DOHH2 (cell line): ENCODE measurements around the gene LRRTM4.

Experiments used
- H3F3A ChIP-seq: fragments of 200-600 bp; sonication (generic), shearing (Covaris generic); 2 replicates; pipeline ENCODE4 v1.6.0; 2016; ENCODE audit warnings: antibody characterized with exemption, mild to moderate bottlenecking; ENCODE audit not compliant: control insufficient read depth, insufficient read depth
- H3K27ac ChIP-seq: fragments of 200-600 bp; sonication (generic); 2 replicates; pipeline ENCODE4 v1.5.1; 2014; ENCODE audit warnings: low read depth, mild to moderate bottlenecking, low read length, moderate library complexity
- H3K27me3 ChIP-seq: fragments of 200-600 bp; sonication (generic); 2 replicates; pipeline ENCODE4 v1.6.1; 2014; ENCODE audit warnings: mild to moderate bottlenecking, low read length, mixed read lengths; ENCODE audit not compliant: control insufficient read depth
- H3K36me3 ChIP-seq: fragments of 200-600 bp; sonication (generic); 2 replicates; pipeline ENCODE4 v1.6.1; 2014; ENCODE audit warnings: mild to moderate bottlenecking, low read length, moderate library complexity, mixed read lengths; ENCODE audit not compliant: control insufficient read depth
- H3K4me1 ChIP-seq: fragments of 200-600 bp; sonication (generic); 2 replicates; pipeline ENCODE4 v1.6.1; 2014; ENCODE audit warnings: mild to moderate bottlenecking, low read length, mixed read lengths; ENCODE audit not compliant: control insufficient read depth
- H3K4me2 ChIP-seq: fragments of 200-600 bp; sonication (generic); 2 replicates; pipeline ENCODE4 v1.6.0; 2014; ENCODE audit warnings: mild to moderate bottlenecking, low read length, moderate library complexity
- H3K4me3 ChIP-seq: fragments of 200-600 bp; sonication (generic); 2 replicates; pipeline ENCODE4 v1.5.1; 2014; ENCODE audit warnings: mild to moderate bottlenecking, low read length, mixed read lengths
- H3K79me2 ChIP-seq: fragments of 200-600 bp; sonication (generic); 2 replicates; pipeline ENCODE4 v1.6.1; 2014; ENCODE audit warnings: mild to moderate bottlenecking, low read length, mixed read lengths; ENCODE audit not compliant: control insufficient read depth
- H3K9me2 ChIP-seq: fragments of 200-600 bp; sonication (generic); replicated peaks from 2 replicates; pipeline ENCODE4 v1.6.1; 2014; ENCODE audit warnings: mild to moderate bottlenecking, low read length, mixed read lengths; ENCODE audit not compliant: control insufficient read depth
- H3K9me3 ChIP-seq: fragments of 200-600 bp; sonication (generic); 2 replicates; pipeline ENCODE4 v1.6.1; 2014; ENCODE audit warnings: antibody characterized with exemption, low read length, mixed read lengths; ENCODE audit not compliant: control insufficient read depth, insufficient read depth
- H4K20me1 ChIP-seq: fragments of 200-600 bp; sonication (generic); 2 replicates; pipeline ENCODE4 v1.6.0; 2014; ENCODE audit warnings: low read depth, mild to moderate bottlenecking, antibody characterized with exemption, low read length, moderate library complexity; ENCODE audit not compliant: control insufficient read depth, insufficient read depth
- EZH2phosphoT487 ChIP-seq: fragments of 200-600 bp; sonication (generic); IDR thresholded peaks from 2 replicates; pipeline ENCODE4 v1.6.1; 2017; ENCODE audit warnings: borderline replicate concordance, mild to moderate bottlenecking, antibody characterized with exemption, low read length, moderate library complexity, mixed read lengths
- TF ChIP-seq, protein P1 (sequence below): fragments of 200-600 bp; sonication (generic); IDR thresholded peaks from one replicate; pipeline ENCODE4 v1.5.1; 2014; ENCODE audit warnings: antibody characterized with exemption, mild to moderate bottlenecking, low read depth, low read length; ENCODE audit not compliant: poor library complexity, severe bottlenecking

LRRTM4 gene

GRCh38 chr2:77232909-77233425 is 289.2 kb downstream of the LRRTM4 start:
- Histone ChIP-seq H3K4me3 (no peak overlapping the region), H3K27me3 (no peaks in the 10 kb centered on the region), H3K9me2 (no peaks in the 10 kb centered on the region), H3K9me3 (no peaks in the 10 kb centered on the region), H3K4me2 (no peak overlapping the region), H3K27ac (no peak overlapping the region), H3K79me2 (no peaks in the 10 kb centered on the region), H3K36me3 (no peaks in the 10 kb centered on the region), H4K20me1 (no peaks in the 10 kb centered on the region), H3K4me1 (no peaks in the 10 kb centered on the region), H3F3A (no peaks in the 10 kb centered on the region)
- TF ChIP-seq, protein P1, sequence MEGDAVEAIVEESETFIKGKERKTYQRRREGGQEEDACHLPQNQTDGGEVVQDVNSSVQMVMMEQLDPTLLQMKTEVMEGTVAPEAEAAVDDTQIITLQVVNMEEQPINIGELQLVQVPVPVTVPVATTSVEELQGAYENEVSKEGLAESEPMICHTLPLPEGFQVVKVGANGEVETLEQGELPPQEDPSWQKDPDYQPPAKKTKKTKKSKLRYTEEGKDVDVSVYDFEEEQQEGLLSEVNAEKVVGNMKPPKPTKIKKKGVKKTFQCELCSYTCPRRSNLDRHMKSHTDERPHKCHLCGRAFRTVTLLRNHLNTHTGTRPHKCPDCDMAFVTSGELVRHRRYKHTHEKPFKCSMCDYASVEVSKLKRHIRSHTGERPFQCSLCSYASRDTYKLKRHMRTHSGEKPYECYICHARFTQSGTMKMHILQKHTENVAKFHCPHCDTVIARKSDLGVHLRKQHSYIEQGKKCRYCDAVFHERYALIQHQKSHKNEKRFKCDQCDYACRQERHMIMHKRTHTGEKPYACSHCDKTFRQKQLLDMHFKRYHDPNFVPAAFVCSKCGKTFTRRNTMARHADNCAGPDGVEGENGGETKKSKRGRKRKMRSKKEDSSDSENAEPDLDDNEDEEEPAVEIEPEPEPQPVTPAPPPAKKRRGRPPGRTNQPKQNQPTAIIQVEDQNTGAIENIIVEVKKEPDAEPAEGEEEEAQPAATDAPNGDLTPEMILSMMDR: no peak
- TF ChIP-seq EZH2phosphoT487: no peak

- Histone ChIP-seq H3K9me3 (no peaks in the 10 kb centered on the region), H3K36me3 (no peaks in the 10 kb centered on the region), H3K27ac (no peak overlapping the region), H3K4me2 (no peak overlapping the region), H3K4me1 (no peaks in the 10 kb centered on the region), H3K27me3 (no peaks in the 10 kb centered on the region), H3K4me3 (no peak overlapping the region), H3K9me2 (no peaks in the 10 kb centered on the region), H4K20me1 (no peaks in the 10 kb centered on the region), H3K79me2 (no peaks in the 10 kb centered on the region), H3F3A (no peaks in the 10 kb centered on the region)
- no peak for TF ChIP-seq EZH2phosphoT487
- TF ChIP-seq, protein P1: no peak
Measured at GRCh38 chr2:77228391-77228790, 293.8 kb downstream of the LRRTM4 start.

DNA sequence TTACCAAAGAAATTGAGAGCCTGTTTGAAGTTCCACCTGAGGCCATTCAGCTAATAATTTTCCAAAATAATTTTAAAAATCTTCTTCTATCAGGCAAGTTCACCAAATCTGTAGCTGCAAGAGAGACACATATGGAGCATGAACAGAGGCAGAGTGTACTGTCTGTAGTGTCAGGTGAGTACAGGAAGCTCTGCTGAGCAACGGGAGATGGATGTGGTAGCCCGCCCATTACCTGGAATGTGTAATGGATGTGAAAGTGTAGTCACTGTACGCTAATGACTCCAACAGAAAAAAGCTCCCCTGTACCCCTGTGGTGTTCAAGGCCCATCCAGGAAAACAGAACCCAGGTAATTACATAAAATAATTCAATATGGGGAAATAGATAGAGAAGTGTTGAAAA is 311.5 kb downstream of the LRRTM4 start:
- no peak overlapping the region for H3K27ac ChIP-seq
- no peaks in the 10 kb centered on the region for H3K9me2 ChIP-seq
- no peaks in the 10 kb centered on the region for H4K20me1 ChIP-seq
- TF ChIP-seq, protein P1: no peak
- TF ChIP-seq EZH2phosphoT487: no peak
- no peak overlapping the region for H3K4me2 ChIP-seq
- H3F3A ChIP-seq: no peaks in the 10 kb centered on the region
- no peaks in the 10 kb centered on the region for H3K4me1 ChIP-seq
- no peaks in the 10 kb centered on the region for H3K79me2 ChIP-seq
- H3K9me3 ChIP-seq: no peaks in the 10 kb centered on the region
- no peaks in the 10 kb centered on the region for H3K36me3 ChIP-seq
- H3K4me3 ChIP-seq: no peak overlapping the region
- no peaks in the 10 kb centered on the region for H3K27me3 ChIP-seq

DNA sequence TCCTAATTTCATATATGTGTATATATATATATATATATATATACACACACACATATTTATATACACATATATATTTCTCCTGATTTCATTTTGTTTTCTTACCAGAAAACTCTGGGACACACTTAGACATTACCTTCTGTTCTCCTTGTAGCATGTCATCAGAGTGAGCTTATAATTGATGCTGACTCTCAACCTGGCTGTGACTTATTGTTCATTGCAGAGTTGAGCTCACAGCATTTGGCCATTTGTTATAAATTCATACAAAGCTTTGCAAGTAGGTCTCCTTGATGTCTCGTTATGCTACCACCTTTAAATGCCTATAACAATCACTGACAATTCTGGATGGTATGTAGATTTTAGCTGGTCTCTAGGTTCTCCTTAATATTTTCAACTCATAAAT is 314.8 kb downstream of the LRRTM4 start:
- H3K9me3 ChIP-seq: no peaks in the 10 kb centered on the region
- H3F3A ChIP-seq: no peaks in the 10 kb centered on the region

More for the DNA sequence above, 314.8 kb downstream of the LRRTM4 start:
- Histone ChIP-seq H3K27ac (no peak overlapping the region), H3K4me3 (no peak overlapping the region), H3K9me2 (no peaks in the 10 kb centered on the region), H4K20me1 (no peaks in the 10 kb centered on the region), H3K79me2 (no peaks in the 10 kb centered on the region), H3K4me2 (no peak overlapping the region), H3K27me3 (no peaks in the 10 kb centered on the region), H3K4me1 (no peaks in the 10 kb centered on the region), H3K36me3 (no peaks in the 10 kb centered on the region)
- TF ChIP-seq EZH2phosphoT487: no peak
- TF ChIP-seq, protein P1: no peak
